NCI-H1417 treated with DMSO at 0.1 percent for 48 hours (cell line): ENCODE measurements around the gene ASIC2.
"Not testable (repeated sequence)": the region's sequence is repeated elsewhere in the genome, so short reads cannot be mapped to it uniquely, and the experiment has no call there.

Experiments used
- DNase-seq: peaks from one replicate; lab custom pipeline; 2025; lab: John Stamatoyannopoulos, UW

ASIC2 gene

DNA sequence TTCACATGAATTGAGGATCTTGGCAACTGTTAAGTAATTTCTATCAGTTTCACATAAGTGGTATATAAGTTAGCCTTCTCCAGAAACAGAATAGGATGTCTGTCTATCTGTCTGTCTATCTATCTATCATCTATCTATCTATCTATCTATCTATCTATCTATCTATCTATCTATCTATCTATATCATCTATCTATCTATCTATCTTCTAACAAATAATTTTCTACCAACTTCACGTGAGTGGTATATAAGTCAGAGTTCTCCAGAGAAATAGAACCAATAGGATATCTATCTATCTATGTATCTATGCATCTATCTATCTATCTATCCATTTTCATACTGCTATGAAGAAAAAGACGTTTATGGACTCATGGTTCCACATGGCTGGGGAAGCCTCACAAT is 312.9 kb downstream of the ASIC2 start:
- no peak for DNase-seq

DNA sequence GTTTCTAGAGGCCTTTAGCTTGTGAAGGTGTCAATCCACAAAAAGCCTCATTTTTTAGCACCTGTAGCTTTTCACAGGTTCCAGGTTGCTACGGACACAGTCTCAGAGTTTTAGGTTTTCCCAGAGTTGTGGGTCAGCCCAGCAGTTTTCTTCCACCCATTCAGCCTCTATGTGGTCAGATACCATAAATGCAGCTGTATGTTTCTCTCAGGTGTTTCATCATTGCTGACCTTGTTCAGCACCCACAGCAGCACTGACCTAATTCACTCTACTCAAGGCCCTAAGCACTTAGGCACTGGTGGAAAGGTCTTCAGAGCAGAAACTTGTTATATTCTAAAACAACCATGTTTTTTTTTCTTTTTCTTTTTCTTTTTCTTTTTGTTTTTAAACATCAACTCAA is 316.5 kb downstream of the ASIC2 start:
- no peak for DNase-seq

DNA sequence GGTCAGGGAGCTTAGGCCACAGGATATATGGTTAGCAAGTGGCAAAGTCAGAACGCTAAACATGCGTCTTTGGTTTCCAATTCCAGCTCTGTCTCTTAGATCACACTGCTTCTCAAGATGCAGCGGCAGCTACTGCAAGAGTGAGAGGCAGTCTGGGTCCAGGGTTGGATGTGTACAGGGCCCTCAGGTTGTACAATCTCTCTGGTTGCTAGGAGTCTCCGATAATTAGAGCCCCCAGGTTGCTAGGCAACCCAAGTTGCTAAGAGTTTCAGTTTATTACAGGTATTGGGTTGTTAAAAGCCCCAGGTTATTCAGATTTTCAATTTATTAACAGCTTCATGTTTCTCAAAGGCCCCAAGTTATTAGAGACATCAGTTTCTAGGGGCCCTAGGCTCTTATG is 317.0 kb downstream of the ASIC2 start:
- no peak for DNase-seq

DNA sequence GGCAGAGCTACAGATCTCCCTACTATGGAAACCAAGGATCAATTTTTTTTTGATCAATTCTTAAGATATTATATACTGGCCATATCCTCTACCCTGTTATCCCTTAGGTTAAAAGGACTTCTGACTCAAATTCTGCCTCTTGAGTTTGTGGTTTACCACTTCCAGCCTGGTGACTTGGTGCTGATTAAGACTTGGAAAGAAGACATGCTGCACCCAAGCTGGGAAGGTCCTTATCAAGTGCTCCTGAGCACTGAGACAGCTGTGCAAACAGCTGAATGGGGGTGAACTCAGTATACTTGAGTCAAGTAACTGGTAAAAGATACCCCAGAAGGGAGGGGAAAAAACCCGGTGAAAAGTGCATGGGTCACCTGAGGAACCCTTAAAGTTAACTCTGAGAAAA is 321.9 kb downstream of the ASIC2 start:
- no peak for DNase-seq

DNA sequence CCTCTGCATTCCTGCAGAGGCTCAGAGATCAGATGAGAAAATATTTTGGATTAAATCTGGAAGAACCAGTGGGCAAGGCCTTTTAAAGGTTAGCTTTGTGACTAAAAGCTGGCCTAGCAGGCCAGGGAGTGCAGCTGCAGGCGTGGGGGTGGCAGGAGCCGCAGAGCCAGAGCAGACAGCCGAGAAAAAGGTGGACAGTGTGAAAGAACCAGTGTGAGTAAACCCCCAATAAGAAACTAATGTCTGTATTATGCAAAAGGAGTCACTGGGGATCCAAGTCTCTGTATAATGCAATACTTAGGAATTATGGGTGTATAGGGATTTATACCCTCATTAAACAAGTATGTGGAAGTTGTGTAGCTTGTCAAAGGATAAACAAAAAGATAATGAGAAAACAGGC is 322.8 kb downstream of the ASIC2 start:
- no peak for DNase-seq

DNA sequence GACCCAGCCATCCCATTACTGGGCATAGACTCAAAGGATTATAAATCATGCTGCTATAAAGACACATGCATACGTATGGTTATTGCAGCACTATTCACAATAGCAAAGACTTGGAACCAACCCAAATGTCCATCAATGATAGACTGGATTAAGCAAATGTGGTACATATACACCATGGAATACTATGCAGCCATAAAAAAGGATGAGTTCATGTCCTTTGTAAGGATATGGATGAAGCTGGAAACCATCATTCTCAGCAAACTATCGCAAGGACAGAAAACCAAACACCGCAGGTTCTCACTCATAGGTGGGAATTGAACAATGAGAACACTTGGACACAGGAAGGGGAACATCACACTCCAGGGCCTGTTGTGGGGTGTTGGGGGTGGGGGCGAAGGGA is 323.9 kb downstream of the ASIC2 start:
- DNase-seq: not testable (repeated sequence)

DNA sequence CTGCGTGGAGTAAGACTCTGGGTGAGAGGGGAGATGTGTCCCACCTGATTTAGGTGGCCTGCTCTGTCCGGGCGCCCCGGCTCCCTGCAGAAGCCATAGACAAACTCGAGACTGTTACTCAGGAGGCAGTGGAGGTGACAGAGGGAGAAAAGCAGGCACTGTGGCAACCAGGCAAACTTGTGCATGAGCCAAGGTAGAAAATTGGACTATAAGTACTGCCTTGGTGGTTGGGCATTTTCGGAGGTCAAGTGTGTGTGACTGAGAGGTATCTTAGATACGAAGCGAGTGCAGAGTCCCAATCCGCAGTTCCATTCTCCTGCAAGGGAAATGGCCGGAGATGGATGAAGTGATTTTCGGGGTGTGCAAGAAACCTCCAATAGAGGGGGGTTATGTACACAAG is 328.6 kb downstream of the ASIC2 start:
- DNase-seq: no peak
